Amniotic stem cell (primary cell): ENCODE measurements around the gene ATG10.

Source experiments
- DNase-seq: peaks from one replicate; lab custom pipeline; 2025; lab: John Stamatoyannopoulos, UW

ATG10 gene

GRCh38 chr5:82277987-82278710 lies 306.3 kb downstream of the ATG10 start, which contains the start of gene RPS23:
Gene RPS23, minus strand, starts transcription at chr5:82278354. Its CDS starts 31 bp downstream, at chr5:82278323.
- peak; percentile 78 for DNase-seq

- no peak for DNase-seq
Observed at GRCh38 chr5:82278711-82279370, 307.0 kb downstream of the ATG10 start.

GRCh38 chr5:82283893-82284292 lies 312.1 kb downstream of the ATG10 start:
- no peak for DNase-seq

- DNase-seq = no peak
Observed at GRCh38 chr5:82285206-82285605, 313.4 kb downstream of the ATG10 start.

- no peak for DNase-seq
Observed at GRCh38 chr5:82287625-82288024, 315.8 kb downstream of the ATG10 start.

GRCh38 chr5:82290005-82290404 lies 318.2 kb downstream of the ATG10 start:
- DNase-seq = no peak

- DNase-seq = no peak
Observed at GRCh38 chr5:82290908-82291307, 319.1 kb downstream of the ATG10 start.

- no peak for DNase-seq
Observed at GRCh38 chr5:82291420-82291819, 319.6 kb downstream of the ATG10 start.

GRCh38 chr5:82295144-82295543 lies 323.3 kb downstream of the ATG10 start:
- no peak for DNase-seq

- DNase-seq = no peak
Observed at GRCh38 chr5:82295959-82296531, 324.2 kb downstream of the ATG10 start.

GRCh38 chr5:82296929-82297328 lies 325.1 kb downstream of the ATG10 start:
- no peak for DNase-seq

GRCh38 chr5:82297711-82298110 lies 325.9 kb downstream of the ATG10 start:
- DNase-seq = no peak

GRCh38 chr5:82298668-82299067 lies 326.8 kb downstream of the ATG10 start:
- DNase-seq = no peak

- DNase-seq = no peak
Observed at GRCh38 chr5:82301190-82301589, 329.4 kb downstream of the ATG10 start.
